Liver (tissue), 9 donors: Measurements from ENCODE around the gene MCF2L. TPM values are rescaled to one million over a fixed set of nuclear protein-coding genes. Genes with fewer than 3 reads are reported as not detected.

ENCODE experiments used
- DNase-seq: peaks from one replicate; pipeline ENCODE4 v3.0.0-alpha.2; 2017; ENCODE audit warnings: low spot score
- H3K27ac ChIP-seq, 2 donors: one replicate each; pipeline ENCODE4 v1.7.0; 2013; ENCODE audit warnings: inconsistent platforms in 2 of 2, low read length in 2 of 2, control low read depth in 1 of 2, low read depth in 1 of 2, mild to moderate bottlenecking in 1 of 2
- H3K27me3 ChIP-seq, 4 donors: one replicate each; pipeline versions ENCODE4 v1.6.1 to v1.7.0; 2013; ENCODE audit warnings: low read length in 3 of 4, inconsistent platforms in 1 of 4, mild to moderate bottlenecking in 1 of 4, moderate library complexity in 1 of 4; ENCODE audit not compliant: control insufficient read depth in 4 of 4, insufficient read depth in 4 of 4
- H3K36me3 ChIP-seq, 4 donors: one replicate each; pipeline versions ENCODE4 v1.6.1 to v1.7.0; 2013; ENCODE audit warnings: low read length in 3 of 4, mild to moderate bottlenecking in 3 of 4, low read depth in 1 of 4, moderate library complexity in 1 of 4; ENCODE audit not compliant: control insufficient read depth in 4 of 4, insufficient read depth in 3 of 4
- H3K4me1 ChIP-seq, 4 donors: one replicate each; pipeline versions ENCODE4 v1.6.1 to v1.7.0; 2013; ENCODE audit warnings: low read length in 3 of 4, mild to moderate bottlenecking in 3 of 4, moderate library complexity in 1 of 4; ENCODE audit not compliant: control insufficient read depth in 4 of 4, insufficient read depth in 4 of 4
- H3K4me3 ChIP-seq, 3 donors: one replicate each; pipeline versions ENCODE4 v1.6.1 to v1.7.0; 2013; ENCODE audit warnings: low read length in 3 of 3, control low read depth in 1 of 3, low read depth in 1 of 3, mild to moderate bottlenecking in 1 of 3
- H3K9ac ChIP-seq, 2 donors: one replicate each; pipeline ENCODE4 v1.7.0; 2013; ENCODE audit warnings: low read length in 2 of 2, mild to moderate bottlenecking in 2 of 2, moderate library complexity in 2 of 2, control low read depth in 1 of 2, low read depth in 1 of 2
- H3K9me3 ChIP-seq, 4 donors: one replicate each; pipeline versions ENCODE4 v1.6.1 to v1.7.0; 2013; ENCODE audit warnings: low read length in 3 of 4; ENCODE audit not compliant: control insufficient read depth in 4 of 4
- EGR1 ChIP-seq, 2 donors: IDR thresholded peaks; 2 replicates each; pipeline ENCODE4 v1.6.1; 2016 to 2018; ENCODE audit warnings: antibody characterized with exemption in 2 of 2, low read depth in 2 of 2
- FOXA1 ChIP-seq: IDR thresholded peaks from 2 replicates; pipeline ENCODE4 v1.6.1; 2016; ENCODE audit warnings: antibody characterized with exemption
- FOXA2 ChIP-seq: IDR thresholded peaks from 2 replicates; pipeline ENCODE4 v1.6.1; 2016; ENCODE audit warnings: antibody characterized with exemption
- GABPA ChIP-seq, 2 donors: IDR thresholded peaks in 1 of 2; conservative IDR thresholded peaks in 1 of 2; 2 replicates each; pipeline ENCODE4 v1.6.1; 2016; ENCODE audit warnings: antibody characterized with exemption in 2 of 2, mild to moderate bottlenecking in 1 of 2, moderate library complexity in 1 of 2
- HNF4G ChIP-seq: IDR thresholded peaks from 2 replicates; pipeline ENCODE4 v1.6.1; 2016; ENCODE audit warnings: antibody characterized with exemption
- JUND ChIP-seq, 2 donors: IDR thresholded peaks; 2 replicates each; pipeline ENCODE4 v1.6.1; 2016; ENCODE audit warnings: antibody characterized with exemption in 2 of 2
- NR2F2 ChIP-seq: IDR thresholded peaks from 2 replicates; pipeline ENCODE4 v1.6.1; 2016; ENCODE audit warnings: antibody characterized with exemption
- RAD21 ChIP-seq, 2 donors: IDR thresholded peaks; 2 replicates each; pipeline ENCODE4 v1.6.1; 2016; ENCODE audit warnings: antibody characterized with exemption in 2 of 2, mild to moderate bottlenecking in 2 of 2
- RXRA ChIP-seq, 2 donors: IDR thresholded peaks; 2 replicates each; pipeline ENCODE4 v1.6.1; 2017 to 2018; ENCODE audit warnings: antibody characterized with exemption in 2 of 2, mild to moderate bottlenecking in 1 of 2
- SP1 ChIP-seq: IDR thresholded peaks from 2 replicates; pipeline ENCODE4 v1.6.1; 2018; ENCODE audit warnings: antibody characterized with exemption, mild to moderate bottlenecking
- TAF1 ChIP-seq: conservative IDR thresholded peaks from 2 replicates; pipeline ENCODE4 v1.6.1; 2016; ENCODE audit warnings: antibody characterized with exemption, mild to moderate bottlenecking
- WGBS: extraction: QIAGEN DNeasy Blood & Tissue Kit; methylation state at CpG from one replicate; pipeline ENCODE4 v1.1.7; 2013; 5-methylcytosine and 5-hydroxymethylcytosine counted together
- polyA plus RNA-seq, 2 donors: library from polyadenylated mRNA; stranded (reverse) in 1 of 2; unstranded in 1 of 2; fragments of 200-250 nt in 1 of 2; fragments of >200 nt in 1 of 2; fragmentation: Nextera tagmentation in 1 of 2; extraction: Ambion mirVana in 1 of 2; gene quantifications; one replicate each; pipeline versions ENCODE4 v1.2.1 to v1.2.3, GENCODE V29; 2013 to 2015
- total RNA-seq, 2 donors: library from RNA; depleted of rRNA; stranded (reverse); fragments of >200 nt; gene quantifications; one replicate each; pipeline ENCODE4 v1.2.3, GENCODE V29; 2014
- TF ChIP-seq, protein P1 (sequence below): IDR thresholded peaks from 2 replicates; pipeline ENCODE4 v1.6.1; 2016; ENCODE audit warnings: antibody characterized with exemption, mild to moderate bottlenecking
- TF ChIP-seq, protein P2 (sequence below): IDR thresholded peaks from 2 replicates; pipeline ENCODE4 v1.6.1; 2016; ENCODE audit warnings: antibody characterized with exemption
- TF ChIP-seq, protein P3 (sequence below): fragments of 150-350 bp; IDR thresholded peaks from 2 replicates; pipeline ENCODE4 v1.5.1; 2017; ENCODE audit warnings: improper control_type of control experiment, low read depth, low read length; ENCODE audit not compliant: missing input control
- TF ChIP-seq, protein P4 (sequence below): IDR thresholded peaks from 2 replicates; pipeline ENCODE4 v1.6.1; 2016; ENCODE audit warnings: antibody characterized with exemption
- donor health status: healthy.
- donor health status: healthy.
- donor health status: healthy.
- donor health status: healthy.
- donor health status: healthy.

The MCF2L gene
- total and polyA plus RNA-seq, 4 donors: 2.9 to 12.8 (median 7.1) TPM

DNA sequence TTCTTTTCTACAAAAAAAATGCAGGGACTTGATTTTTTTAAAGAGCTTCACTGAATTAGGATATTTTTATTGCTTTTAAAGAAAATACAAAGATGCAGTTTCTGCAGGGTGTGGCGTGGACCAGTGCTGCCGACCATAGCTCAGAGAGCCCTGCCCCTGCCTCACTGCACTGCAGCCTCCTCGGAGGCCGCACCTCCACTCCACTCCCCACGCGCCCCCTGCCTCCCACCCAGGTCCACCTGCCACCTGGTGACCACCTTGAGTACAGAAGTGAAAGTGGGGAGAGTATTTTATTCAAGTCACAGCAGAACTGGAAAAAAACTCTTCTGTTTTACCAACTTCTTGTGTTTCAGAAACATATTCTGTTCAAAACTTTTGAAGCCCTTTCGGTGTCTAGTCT lies 128.6 kb downstream of the MCF2L start:
- peaks cover 0 to 4% (median 2%) of the 10 kb centered on the region in 4 donors for H3K36me3 ChIP-seq
- no peaks in the 10 kb centered on the region for H3K27me3 ChIP-seq
- H3K27ac ChIP-seq: no peak overlapping the region
- H3K9me3 ChIP-seq: no peaks in the 10 kb centered on the region
- H3K4me1 ChIP-seq: no peaks in the 10 kb centered on the region
- 94% methylated on average over 7 of the region's 7 CpGs for WGBS
- H3K4me3 ChIP-seq: no peak overlapping the region
- TF ChIP-seq NR2F2: no peak
- no peak for TF ChIP-seq HNF4G
- TF ChIP-seq FOXA2: no peak
- no peak for TF ChIP-seq EGR1 (IDR thresholded peaks at IDR 0.05; ENCODE audit: low read depth in 2 of 2)
- TF ChIP-seq, protein P1, sequence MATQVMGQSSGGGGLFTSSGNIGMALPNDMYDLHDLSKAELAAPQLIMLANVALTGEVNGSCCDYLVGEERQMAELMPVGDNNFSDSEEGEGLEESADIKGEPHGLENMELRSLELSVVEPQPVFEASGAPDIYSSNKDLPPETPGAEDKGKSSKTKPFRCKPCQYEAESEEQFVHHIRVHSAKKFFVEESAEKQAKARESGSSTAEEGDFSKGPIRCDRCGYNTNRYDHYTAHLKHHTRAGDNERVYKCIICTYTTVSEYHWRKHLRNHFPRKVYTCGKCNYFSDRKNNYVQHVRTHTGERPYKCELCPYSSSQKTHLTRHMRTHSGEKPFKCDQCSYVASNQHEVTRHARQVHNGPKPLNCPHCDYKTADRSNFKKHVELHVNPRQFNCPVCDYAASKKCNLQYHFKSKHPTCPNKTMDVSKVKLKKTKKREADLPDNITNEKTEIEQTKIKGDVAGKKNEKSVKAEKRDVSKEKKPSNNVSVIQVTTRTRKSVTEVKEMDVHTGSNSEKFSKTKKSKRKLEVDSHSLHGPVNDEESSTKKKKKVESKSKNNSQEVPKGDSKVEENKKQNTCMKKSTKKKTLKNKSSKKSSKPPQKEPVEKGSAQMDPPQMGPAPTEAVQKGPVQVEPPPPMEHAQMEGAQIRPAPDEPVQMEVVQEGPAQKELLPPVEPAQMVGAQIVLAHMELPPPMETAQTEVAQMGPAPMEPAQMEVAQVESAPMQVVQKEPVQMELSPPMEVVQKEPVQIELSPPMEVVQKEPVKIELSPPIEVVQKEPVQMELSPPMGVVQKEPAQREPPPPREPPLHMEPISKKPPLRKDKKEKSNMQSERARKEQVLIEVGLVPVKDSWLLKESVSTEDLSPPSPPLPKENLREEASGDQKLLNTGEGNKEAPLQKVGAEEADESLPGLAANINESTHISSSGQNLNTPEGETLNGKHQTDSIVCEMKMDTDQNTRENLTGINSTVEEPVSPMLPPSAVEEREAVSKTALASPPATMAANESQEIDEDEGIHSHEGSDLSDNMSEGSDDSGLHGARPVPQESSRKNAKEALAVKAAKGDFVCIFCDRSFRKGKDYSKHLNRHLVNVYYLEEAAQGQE: no peak
- TF ChIP-seq, protein P2, sequence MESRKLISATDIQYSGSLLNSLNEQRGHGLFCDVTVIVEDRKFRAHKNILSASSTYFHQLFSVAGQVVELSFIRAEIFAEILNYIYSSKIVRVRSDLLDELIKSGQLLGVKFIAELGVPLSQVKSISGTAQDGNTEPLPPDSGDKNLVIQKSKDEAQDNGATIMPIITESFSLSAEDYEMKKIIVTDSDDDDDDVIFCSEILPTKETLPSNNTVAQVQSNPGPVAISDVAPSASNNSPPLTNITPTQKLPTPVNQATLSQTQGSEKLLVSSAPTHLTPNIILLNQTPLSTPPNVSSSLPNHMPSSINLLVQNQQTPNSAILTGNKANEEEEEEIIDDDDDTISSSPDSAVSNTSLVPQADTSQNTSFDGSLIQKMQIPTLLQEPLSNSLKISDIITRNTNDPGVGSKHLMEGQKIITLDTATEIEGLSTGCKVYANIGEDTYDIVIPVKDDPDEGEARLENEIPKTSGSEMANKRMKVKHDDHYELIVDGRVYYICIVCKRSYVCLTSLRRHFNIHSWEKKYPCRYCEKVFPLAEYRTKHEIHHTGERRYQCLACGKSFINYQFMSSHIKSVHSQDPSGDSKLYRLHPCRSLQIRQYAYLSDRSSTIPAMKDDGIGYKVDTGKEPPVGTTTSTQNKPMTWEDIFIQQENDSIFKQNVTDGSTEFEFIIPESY: no peak
- TF ChIP-seq, protein P3, sequence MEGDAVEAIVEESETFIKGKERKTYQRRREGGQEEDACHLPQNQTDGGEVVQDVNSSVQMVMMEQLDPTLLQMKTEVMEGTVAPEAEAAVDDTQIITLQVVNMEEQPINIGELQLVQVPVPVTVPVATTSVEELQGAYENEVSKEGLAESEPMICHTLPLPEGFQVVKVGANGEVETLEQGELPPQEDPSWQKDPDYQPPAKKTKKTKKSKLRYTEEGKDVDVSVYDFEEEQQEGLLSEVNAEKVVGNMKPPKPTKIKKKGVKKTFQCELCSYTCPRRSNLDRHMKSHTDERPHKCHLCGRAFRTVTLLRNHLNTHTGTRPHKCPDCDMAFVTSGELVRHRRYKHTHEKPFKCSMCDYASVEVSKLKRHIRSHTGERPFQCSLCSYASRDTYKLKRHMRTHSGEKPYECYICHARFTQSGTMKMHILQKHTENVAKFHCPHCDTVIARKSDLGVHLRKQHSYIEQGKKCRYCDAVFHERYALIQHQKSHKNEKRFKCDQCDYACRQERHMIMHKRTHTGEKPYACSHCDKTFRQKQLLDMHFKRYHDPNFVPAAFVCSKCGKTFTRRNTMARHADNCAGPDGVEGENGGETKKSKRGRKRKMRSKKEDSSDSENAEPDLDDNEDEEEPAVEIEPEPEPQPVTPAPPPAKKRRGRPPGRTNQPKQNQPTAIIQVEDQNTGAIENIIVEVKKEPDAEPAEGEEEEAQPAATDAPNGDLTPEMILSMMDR: no peak
- no peak for TF ChIP-seq GABPA (IDR thresholded peaks at IDR 0.05 in 1 of 2, conservative IDR thresholded peaks at IDR 0.05 in 1 of 2)
- no peak for TF ChIP-seq JUND (IDR thresholded peaks at IDR 0.05)
- no peak for TF ChIP-seq SP1
- TF ChIP-seq RAD21 (IDR thresholded peaks at IDR 0.05): no peak
- no peak for TF ChIP-seq TAF1
- TF ChIP-seq RXRA (IDR thresholded peaks at IDR 0.05): no peak
- TF ChIP-seq FOXA1: no peak
- TF ChIP-seq, protein P4, sequence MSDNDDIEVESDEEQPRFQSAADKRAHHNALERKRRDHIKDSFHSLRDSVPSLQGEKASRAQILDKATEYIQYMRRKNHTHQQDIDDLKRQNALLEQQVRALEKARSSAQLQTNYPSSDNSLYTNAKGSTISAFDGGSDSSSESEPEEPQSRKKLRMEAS: no peak
- no peak overlapping the region for H3K9ac ChIP-seq
- DNase-seq: no peak

DNA sequence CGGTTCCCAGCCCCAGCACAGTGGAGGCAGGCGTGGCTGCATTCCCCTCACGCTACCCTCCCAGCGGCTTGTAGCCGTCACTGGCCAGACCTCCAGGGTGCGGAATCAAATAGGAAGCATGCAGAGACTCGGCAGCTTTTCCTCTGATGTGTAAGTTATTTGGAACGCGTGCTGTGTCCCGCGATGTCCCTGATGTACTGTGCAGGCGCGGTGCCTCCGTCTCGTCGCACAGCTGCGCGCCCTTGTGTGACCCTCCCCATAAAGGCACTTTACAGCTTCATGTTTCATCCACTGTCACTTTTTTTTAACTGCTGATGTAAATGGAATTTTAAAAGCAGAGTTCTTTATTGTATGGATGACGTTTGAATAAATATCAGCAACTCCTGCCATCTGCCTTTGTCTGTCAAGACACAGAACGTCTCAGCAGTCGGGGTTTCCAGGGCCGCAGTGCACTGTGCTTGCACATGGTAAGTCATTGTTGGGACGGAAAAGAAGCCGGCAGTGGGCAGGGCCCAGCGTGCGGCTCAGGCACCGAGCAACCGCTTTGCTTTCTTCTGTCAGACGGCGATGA lies 129.2 kb downstream of the MCF2L start:
- Histone ChIP-seq H3K27me3 (no peaks in the 10 kb centered on the region), H3K9me3 (no peaks in the 10 kb centered on the region), H3K9ac (no peak overlapping the region), H3K4me1 (no peaks in the 10 kb centered on the region), H3K36me3 (peaks cover 0 to 4% (median 2%) of the 10 kb centered on the region in 4 donors), H3K27ac (no peak overlapping the region), H3K4me3 (no peak overlapping the region)
- DNase-seq: no peak
- TF ChIP-seq FOXA1 (no peak), RAD21 (IDR thresholded peaks at IDR 0.05) (no peak), NR2F2 (no peak), FOXA2 (no peak), TAF1 (no peak)
- TF ChIP-seq, protein P1: no peak
- TF ChIP-seq, protein P2: no peak
- TF ChIP-seq, protein P3: no peak
- WGBS: 93% methylated on average over 30 of the region's 30 CpGs
